ENCODE data around the gene MTHFD2.

DNA sequence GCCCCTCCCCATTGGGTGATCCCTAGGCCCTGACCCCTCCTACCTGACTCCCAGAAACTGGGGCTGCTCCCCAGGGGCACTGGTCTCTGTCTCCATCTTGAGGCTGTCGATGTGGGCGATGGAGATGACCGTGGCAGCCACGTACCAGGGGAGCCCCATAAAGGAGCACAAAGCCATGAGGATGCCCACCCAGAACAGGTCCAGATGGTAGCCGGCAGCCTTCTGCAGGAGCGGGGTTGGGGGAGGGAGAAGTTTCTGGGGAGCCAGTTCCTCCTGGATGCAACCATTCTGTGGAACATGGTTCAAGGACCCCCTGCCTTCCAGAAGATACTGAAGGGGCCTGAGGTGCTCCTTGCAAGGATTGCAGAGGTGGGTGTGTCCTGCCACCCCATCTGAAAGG lies 34.0 kb downstream of the MTHFD2 start:
- TF ChIP-seq POLR2A (IDR thresholded peaks at IDR 0.05; ENCODE audit: extremely low read depth, insufficient read length): no peak
- TF ChIP-seq, protein P1, sequence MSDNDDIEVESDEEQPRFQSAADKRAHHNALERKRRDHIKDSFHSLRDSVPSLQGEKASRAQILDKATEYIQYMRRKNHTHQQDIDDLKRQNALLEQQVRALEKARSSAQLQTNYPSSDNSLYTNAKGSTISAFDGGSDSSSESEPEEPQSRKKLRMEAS (IDR thresholded peaks at IDR 0.05; ENCODE audit: low read depth, low read length): no peak
- TF ChIP-seq, protein P2, sequence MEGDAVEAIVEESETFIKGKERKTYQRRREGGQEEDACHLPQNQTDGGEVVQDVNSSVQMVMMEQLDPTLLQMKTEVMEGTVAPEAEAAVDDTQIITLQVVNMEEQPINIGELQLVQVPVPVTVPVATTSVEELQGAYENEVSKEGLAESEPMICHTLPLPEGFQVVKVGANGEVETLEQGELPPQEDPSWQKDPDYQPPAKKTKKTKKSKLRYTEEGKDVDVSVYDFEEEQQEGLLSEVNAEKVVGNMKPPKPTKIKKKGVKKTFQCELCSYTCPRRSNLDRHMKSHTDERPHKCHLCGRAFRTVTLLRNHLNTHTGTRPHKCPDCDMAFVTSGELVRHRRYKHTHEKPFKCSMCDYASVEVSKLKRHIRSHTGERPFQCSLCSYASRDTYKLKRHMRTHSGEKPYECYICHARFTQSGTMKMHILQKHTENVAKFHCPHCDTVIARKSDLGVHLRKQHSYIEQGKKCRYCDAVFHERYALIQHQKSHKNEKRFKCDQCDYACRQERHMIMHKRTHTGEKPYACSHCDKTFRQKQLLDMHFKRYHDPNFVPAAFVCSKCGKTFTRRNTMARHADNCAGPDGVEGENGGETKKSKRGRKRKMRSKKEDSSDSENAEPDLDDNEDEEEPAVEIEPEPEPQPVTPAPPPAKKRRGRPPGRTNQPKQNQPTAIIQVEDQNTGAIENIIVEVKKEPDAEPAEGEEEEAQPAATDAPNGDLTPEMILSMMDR (IDR thresholded peaks at IDR 0.05; ENCODE audit: low read depth, low read length): no peak
- TF ChIP-seq MYC (IDR thresholded peaks at IDR 0.05; ENCODE audit: low read depth, low read length): no peak
